IPS-18c (cell line): ENCODE measurements around the gene IER2.

Experiments
- H3K4me3 ChIP-seq: 2 replicates; pipeline ENCODE4 v1.7.0; 2013; ENCODE audit warnings: low read depth, mild to moderate bottlenecking, low read length, moderate library complexity; ENCODE audit not compliant: insufficient read depth
- H3K9me3 ChIP-seq: one replicate; pipeline ENCODE4 v1.6.1; 2013; ENCODE audit warnings: mild to moderate bottlenecking, low read length, moderate library complexity; ENCODE audit not compliant: control insufficient read depth, insufficient read depth

IER2 gene

GRCh38 chr19:13150187-13150930 lies at the start of gene IER2, which contains the start of gene STX10:
Gene IER2 (plus strand): TSS chr19:13150411. CDS start chr19:13153187, 2,776 bp downstream.
Gene STX10 (minus strand): TSS chr19:13150375. CDS start chr19:13150173, 202 bp downstream.
- H3K9me3 ChIP-seq, result peaks cover 5% of the 10 kb centered on the region
- H3K4me3 ChIP-seq, result peak within 1 kb of the TSS; percentile 96

- no peaks in the 10 kb centered on the region for H3K9me3 ChIP-seq
- H3K4me3 ChIP-seq, result no peak overlapping the region
Observed at GRCh38 chr19:13100841-13101589, 49.2 kb upstream of the IER2 start.

GRCh38 chr19:13101590-13102415 lies 48.4 kb upstream of the IER2 start:
- Histone ChIP-seq H3K4me3 (no peak overlapping the region), H3K9me3 (no peaks in the 10 kb centered on the region)

- Histone ChIP-seq H3K4me3 (peak overlapping the region; percentile 41), H3K9me3 (no peaks in the 10 kb centered on the region)
Observed at GRCh38 chr19:13102416-13102665, 47.9 kb upstream of the IER2 start.

- H3K4me3 ChIP-seq, result peak within 1 kb of the TSS; percentile 41
- no peaks in the 10 kb centered on the region for H3K9me3 ChIP-seq
Observed at GRCh38 chr19:13102666-13103580, 47.3 kb upstream of the IER2 start, which contains the start of gene LYL1. Gene LYL1 (minus strand): TSS chr19:13102858. CDS start chr19:13101171, 1,687 bp downstream.

- H3K4me3 ChIP-seq, result no peak overlapping the region
- no peaks in the 10 kb centered on the region for H3K9me3 ChIP-seq
Observed at GRCh38 chr19:13103581-13104359, 46.4 kb upstream of the IER2 start.

GRCh38 chr19:13104360-13104847 lies 45.8 kb upstream of the IER2 start:
- Histone ChIP-seq H3K9me3 (no peaks in the 10 kb centered on the region), H3K4me3 (no peak overlapping the region)

GRCh38 chr19:13104848-13105711 lies 45.1 kb upstream of the IER2 start:
- H3K9me3 ChIP-seq, result no peaks in the 10 kb centered on the region

GRCh38 chr19:13109361-13110098 lies 40.7 kb upstream of the IER2 start:
- H3K4me3 ChIP-seq, result no peak overlapping the region
- no peaks in the 10 kb centered on the region for H3K9me3 ChIP-seq

More at GRCh38 chr19:13104848-13105711, 45.1 kb upstream of the IER2 start:
- H3K4me3 ChIP-seq, result no peak overlapping the region

GRCh38 chr19:13110099-13110610 lies 40.1 kb upstream of the IER2 start:
- no peaks in the 10 kb centered on the region for H3K9me3 ChIP-seq
- no peak overlapping the region for H3K4me3 ChIP-seq

GRCh38 chr19:13112555-13112954 lies 37.7 kb upstream of the IER2 start:
- H3K9me3 ChIP-seq, result no peaks in the 10 kb centered on the region
- H3K4me3 ChIP-seq, result no peak overlapping the region

- Histone ChIP-seq H3K4me3 (peak overlapping the region; percentile 89), H3K9me3 (peaks cover 3% of the 10 kb centered on the region)
Observed at GRCh38 chr19:13115936-13116281, 34.3 kb upstream of the IER2 start.

GRCh38 chr19:13116282-13117175 lies 33.7 kb upstream of the IER2 start, which contains the start of gene TRMT1:
Gene TRMT1 (minus strand): TSS chr19:13116740. CDS start chr19:13116399, 341 bp downstream.
- peaks cover 3% of the 10 kb centered on the region for H3K9me3 ChIP-seq
- H3K4me3 ChIP-seq, result peak within 1 kb of the TSS; percentile 89
